Activated effector memory CD4-positive, alpha-beta T cell treated with anti-CD3 and anti-CD28 coated beads, Interleukin-2, amount 50 U/mL, for 16 hours (primary cell): ENCODE data around the gene CD84.
"Not testable (repeated sequence)": the region's sequence is repeated elsewhere in the genome, so short reads cannot be mapped to it uniquely, and the experiment has no call there.

ENCODE experiments used
- DNase-seq: peaks from one replicate; pipeline ENCODE4 v3.0.0-alpha.2; 2020

CD84 gene

DNA sequence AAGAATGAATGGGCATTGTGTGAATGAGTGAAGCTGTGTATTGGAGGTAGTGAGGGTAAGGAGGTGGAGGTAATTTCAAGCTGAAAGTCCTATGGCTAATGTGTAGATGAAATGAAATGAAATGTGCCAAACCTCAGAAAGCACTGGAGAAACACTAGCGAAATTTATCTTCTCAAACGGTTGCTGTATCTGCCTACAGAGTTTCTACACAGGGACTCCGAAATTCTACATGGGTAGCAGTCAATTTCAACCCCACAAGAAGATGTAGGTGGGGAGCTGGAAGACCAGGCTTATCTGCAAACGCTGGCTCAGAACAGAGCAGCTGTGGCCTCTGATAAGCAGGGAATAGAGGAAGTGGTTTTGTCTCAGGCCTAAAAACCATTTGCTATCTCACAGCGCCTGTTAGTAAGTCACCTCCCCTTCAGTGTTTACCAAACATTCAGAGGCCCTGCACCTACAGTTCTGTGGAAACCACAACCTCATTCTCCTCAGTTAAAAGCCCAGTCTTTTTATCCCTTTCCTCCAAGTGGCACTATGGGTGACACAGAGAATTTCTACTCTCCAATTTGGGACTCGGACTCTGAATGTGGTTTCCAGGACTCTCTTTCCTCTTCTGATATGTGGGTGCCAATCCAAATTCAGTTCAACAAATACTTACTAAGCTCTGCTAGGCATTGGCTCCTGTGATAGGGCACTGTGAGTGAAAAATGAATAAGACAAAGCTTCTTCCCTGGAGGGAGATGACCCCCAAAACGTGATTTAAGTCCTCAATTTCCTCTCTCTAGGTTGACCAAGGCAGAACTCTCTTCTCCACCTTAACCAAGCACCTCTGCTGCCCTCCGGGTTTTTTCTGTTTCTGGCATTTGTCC is 39.1 kb downstream of the CD84 start:
- DNase-seq, result peak; percentile 78

DNA sequence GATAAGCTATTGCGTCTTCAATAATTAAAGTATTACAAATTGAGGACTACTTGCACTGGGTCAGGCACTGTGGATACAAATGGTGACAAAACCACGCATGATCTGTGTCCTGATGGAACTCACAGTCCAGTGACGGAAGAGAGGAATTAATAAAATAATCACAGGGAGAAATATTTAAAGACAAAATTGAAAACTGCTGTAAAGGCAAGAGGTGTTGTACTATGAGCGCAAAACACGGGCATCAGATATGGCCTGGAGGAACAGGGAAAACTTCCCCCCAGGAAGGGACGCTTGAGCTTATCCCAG is 39.7 kb downstream of the CD84 start:
- no peak for DNase-seq

- DNase-seq, result no peak
These were observed 40.2 kb downstream of the CD84 start for GRCh38 chr1:160538985-160539651.

GRCh38 chr1:160537714-160538665 is 41.3 kb downstream of the CD84 start:
- DNase-seq, result no peak

DNA sequence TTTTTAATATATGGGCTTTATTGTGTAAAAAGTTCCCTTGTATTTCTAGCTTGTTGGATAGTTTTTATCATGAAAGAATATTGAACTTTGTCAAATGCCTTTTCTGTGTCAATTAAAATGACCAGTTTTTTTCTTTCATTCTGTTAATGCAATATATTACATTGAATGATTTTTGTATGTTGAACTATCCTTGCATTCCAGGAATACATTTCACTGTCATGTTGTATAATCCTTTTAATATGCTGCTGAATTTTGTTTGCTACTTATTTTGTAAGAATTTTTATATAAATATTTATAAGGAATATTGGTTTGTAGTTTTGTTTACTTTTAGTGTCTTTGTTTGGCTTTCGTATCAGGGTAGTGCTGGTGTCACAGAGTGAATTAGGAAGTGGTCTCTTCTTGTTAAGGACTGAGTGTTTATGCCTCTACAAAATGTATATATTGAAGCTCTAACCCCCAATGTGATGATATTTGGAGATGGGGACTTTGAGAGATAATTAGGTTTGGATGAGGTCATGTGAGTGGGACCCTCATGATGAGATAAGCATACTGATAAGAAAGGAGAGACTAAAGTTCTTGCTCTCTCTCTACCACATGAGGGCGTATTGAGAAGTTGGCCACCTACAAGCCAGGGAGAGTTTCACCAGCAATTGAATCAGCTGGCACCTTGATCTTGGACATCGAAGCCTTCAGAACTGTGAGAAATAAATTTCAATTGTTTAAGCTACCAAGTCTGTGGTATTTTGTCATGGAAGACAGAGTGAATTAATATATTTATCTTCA is 44.3 kb downstream of the CD84 start:
- no peak for DNase-seq

DNA sequence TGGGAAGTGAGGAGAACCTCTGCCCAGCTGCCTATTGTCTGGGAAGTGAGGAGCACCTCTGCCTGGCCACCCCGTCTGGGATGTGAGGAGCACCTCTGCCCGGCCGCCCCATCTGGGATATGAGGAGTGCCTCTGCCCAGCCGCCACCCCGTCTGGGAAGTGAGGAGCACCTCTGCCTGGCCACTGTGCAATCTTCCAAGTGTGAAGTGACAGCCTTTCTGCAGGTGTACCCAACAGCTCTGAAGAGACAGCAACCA is 46.8 kb downstream of the CD84 start:
- DNase-seq, result not testable (repeated sequence)

DNA sequence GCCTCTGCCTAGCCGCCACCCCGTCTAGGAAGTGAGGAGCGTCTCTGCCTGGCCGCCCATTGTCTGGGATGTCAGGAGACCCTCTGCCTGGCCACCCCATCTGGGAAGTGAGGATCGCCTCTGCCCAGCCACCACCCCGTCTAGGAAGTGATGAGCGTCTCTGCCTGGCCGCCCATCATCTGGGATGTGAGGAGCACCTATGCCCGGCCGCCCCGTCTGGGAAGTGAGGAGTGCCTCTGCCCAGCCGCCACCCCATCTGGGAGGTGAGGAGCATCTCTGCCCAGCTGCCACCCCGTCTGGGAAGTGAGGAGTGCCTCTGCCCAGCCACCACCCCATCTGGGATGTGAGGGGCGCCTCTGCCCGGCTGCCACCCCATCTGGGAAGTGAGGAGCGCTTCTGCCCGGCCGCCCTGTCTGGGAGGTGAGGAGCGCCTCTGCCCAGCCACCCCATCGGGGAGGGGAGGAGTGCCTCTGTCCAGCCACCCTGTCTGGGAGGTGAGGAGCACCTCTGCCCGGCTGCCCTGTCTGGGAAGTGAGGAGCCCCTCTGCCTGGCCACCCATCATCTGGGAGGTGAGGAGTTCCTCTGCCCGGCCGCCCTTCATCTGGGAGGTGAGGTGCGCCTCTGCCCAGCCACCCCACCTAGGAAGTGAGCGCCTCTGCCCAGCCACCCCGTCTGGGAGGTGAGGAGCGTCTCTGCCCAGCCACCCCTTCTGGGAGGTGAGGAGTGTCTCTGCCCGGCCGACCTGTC is 47.3 kb downstream of the CD84 start:
- DNase-seq, result not testable (repeated sequence)

- not testable (repeated sequence) for DNase-seq
These were observed 49.8 kb downstream of the CD84 start for GRCh38 chr1:160529401-160529952.

DNA sequence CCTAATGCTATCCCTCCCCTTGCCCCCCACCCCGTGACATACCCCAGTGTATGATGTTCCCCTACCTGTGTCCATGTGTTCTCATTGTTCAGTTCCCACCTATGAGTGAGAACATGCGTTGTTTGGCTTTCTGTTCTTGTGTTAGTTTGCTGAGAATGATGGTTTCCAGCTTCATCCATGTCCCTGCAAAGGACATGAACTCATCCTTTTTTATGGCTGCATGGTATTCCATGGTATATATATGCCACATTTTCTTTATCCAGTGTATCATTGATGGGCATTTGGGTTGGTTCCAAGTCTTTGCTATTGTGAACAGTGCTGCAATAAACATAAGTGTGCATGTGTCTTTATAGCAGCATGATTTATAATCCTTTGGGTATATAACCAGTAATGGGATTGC is 55.5 kb downstream of the CD84 start:
- not testable (repeated sequence) for DNase-seq

GRCh38 chr1:160522622-160523345 is 56.5 kb downstream of the CD84 start, which contains the start of gene SLAMF6:
SLAMF6 (minus strand) TSS chr1:160523255; CDS start chr1:160523192, 63 bp downstream.
- DNase-seq, result peak; percentile 74

- DNase-seq, result no peak
These were observed 57.2 kb downstream of the CD84 start for GRCh38 chr1:160522136-160522535.

GRCh38 chr1:160521554-160521953 is 57.7 kb downstream of the CD84 start:
- DNase-seq, result no peak

GRCh38 chr1:160520999-160521398 is 58.3 kb downstream of the CD84 start:
- no peak for DNase-seq

DNA sequence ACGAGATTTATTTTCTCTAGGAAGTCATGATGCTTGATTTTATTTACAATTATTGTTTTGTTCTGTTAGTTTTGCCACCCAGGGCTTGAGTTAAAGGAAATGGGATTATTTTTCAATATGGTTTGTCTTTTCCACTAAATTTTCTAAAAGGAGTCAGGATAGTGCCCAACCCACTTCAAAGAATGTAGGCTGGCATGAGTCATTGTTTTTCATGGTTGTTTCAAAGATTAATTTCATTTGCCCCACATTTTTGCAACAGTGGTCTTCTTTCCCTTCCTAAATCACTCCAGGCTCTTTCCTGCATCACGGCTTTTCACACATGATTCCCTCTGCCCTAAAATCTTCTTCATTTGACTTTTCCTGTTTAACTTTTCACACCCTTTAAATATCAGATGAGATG is 58.7 kb downstream of the CD84 start:
- DNase-seq, result no peak

DNA sequence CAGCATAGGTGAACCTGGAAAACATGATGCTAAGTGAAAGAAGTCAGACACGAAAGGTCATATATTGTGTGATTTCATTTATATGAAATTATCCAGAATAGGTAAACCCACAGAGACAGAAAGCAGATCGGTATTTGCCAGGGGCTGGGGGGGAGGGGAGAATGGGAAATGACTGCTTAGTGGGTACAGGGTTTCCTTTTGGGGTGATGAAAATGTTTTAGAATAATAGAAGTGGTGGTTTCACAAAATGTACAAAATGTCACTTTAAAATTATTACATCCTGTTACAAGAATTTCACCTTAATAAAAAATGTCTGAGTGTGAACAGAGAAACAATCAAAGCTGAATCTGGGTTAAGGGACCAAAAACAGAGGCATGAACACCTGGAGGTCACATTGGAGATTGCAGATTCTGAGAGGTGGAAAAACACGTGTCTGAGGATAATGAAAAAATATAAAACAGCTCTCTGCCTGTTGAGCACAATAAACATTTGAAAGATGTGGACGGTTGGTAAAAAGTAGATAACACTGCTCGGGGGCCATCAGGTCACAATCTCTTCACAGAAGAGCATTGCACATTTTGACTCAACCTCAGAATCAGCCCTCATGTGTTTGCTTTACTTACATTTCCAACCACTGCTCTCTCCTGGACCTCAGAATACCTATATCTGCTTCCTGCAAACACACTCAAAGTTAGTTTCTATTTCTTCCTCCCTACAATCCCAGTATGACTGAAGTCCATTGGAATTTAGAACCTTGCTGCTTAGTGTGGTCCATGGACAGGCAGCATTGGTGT is 59.5 kb downstream of the CD84 start:
- no peak for DNase-seq

DNA sequence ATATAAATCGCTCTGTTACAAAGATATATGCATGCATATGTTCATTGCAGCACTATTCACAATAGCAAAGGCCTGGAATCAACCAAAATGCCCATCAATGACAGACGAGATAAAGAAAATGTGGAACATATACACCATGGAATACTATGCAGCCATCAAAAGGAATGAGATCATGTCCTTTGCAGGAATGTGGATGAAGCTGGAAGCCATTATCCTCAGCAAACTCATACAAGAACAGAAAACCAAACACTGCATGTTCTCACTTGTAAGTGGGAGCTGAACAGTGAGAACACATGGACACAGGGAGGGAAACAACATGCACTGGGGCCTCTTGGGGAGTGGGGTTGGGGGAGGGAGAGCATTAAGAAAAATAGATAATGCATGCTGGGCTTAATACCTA is 61.8 kb downstream of the CD84 start:
- not testable (repeated sequence) for DNase-seq

GRCh38 chr1:160515908-160516307 is 63.4 kb downstream of the CD84 start:
- not testable (repeated sequence) for DNase-seq

DNA sequence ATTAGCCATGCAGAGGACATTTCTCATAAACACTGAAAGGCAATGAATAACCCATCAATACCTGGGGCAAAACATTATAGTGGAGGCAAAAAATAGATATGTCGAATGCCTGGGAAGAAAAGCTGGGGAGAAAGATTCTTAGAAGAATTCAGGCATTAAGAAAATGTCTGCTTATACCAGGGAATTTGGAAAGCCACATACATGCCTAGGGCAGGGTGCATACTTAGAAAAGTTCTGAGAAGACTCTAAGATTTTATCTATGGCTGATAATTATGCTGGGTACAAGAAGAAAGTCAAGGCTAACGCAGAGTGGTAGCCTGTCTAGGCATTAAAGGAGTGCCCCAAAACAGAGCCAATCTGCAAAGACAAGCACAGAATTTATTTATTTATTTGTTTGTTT is 74.6 kb downstream of the CD84 start:
- DNase-seq, result no peak

GRCh38 chr1:160503087-160503486 is 76.2 kb downstream of the CD84 start:
- no peak for DNase-seq
